CD4-positive, alpha-beta T cell treated with Interleukin-1 beta for 1 hour (primary cell): ENCODE results near the gene CCDC148.
"Not testable (repeated sequence)": the region's sequence is repeated elsewhere in the genome, so short reads cannot be mapped to it uniquely, and the experiment has no call there.

ENCODE experiments used
- DNase-seq, 2 donors: peaks; one replicate each; pipeline ENCODE4 v3.0.0-alpha.2; 2020 to 2022

CCDC148 gene

GRCh38 chr2:158350751-158351465 lies 105.6 kb downstream of the CCDC148 start:
- DNase-seq, result not testable (repeated sequence)

- no peak for DNase-seq
These were observed 110.5 kb downstream of the CCDC148 start for GRCh38 chr2:158346032-158346431.

GRCh38 chr2:158339513-158339912 lies 117.0 kb downstream of the CCDC148 start:
- DNase-seq, result no peak

- DNase-seq, result no peak
These were observed 119.5 kb downstream of the CCDC148 start for GRCh38 chr2:158337018-158337417.

- not testable (repeated sequence) for DNase-seq
These were observed 124.8 kb downstream of the CCDC148 start for GRCh38 chr2:158331799-158332198.

GRCh38 chr2:158325782-158326340 lies 130.7 kb downstream of the CCDC148 start:
- no peak for DNase-seq

- DNase-seq, result no peak
These were observed 131.3 kb downstream of the CCDC148 start for GRCh38 chr2:158325031-158325781.

GRCh38 chr2:158323381-158323780 lies 133.2 kb downstream of the CCDC148 start:
- no peak for DNase-seq

GRCh38 chr2:158321264-158321663 lies 135.3 kb downstream of the CCDC148 start:
- no peak for DNase-seq

GRCh38 chr2:158319269-158319668 lies 137.3 kb downstream of the CCDC148 start:
- no peak for DNase-seq

- DNase-seq, result no peak
These were observed 138.9 kb downstream of the CCDC148 start for GRCh38 chr2:158317642-158318041.

- DNase-seq, result no peak
These were observed 140.6 kb downstream of the CCDC148 start for GRCh38 chr2:158315803-158316414.

- DNase-seq, result no peak
These were observed 141.6 kb downstream of the CCDC148 start for GRCh38 chr2:158315000-158315399.

- no peak for DNase-seq
These were observed 142.8 kb downstream of the CCDC148 start for GRCh38 chr2:158313734-158314133.

- DNase-seq, result no peak
These were observed 143.6 kb downstream of the CCDC148 start for GRCh38 chr2:158312981-158313380.

- not testable (repeated sequence) for DNase-seq
These were observed 146.1 kb downstream of the CCDC148 start for GRCh38 chr2:158310407-158310806.

- DNase-seq, result no peak
These were observed 151.1 kb downstream of the CCDC148 start for GRCh38 chr2:158305501-158305900.

- DNase-seq, result no peak
These were observed 156.2 kb downstream of the CCDC148 start for GRCh38 chr2:158300394-158300793.

GRCh38 chr2:158297606-158298005 lies 158.9 kb downstream of the CCDC148 start:
- DNase-seq, result peak in 1 of 2 donors; percentile 27

GRCh38 chr2:158297120-158297519 lies 159.4 kb downstream of the CCDC148 start:
- no peak for DNase-seq

- no peak for DNase-seq
These were observed 162.8 kb downstream of the CCDC148 start for GRCh38 chr2:158293722-158294121.

GRCh38 chr2:158291544-158292180 lies 164.9 kb downstream of the CCDC148 start:
- no peak for DNase-seq

GRCh38 chr2:158290225-158290624 lies 166.3 kb downstream of the CCDC148 start:
- DNase-seq, result no peak
